ENCODE results near the gene AP3D1.
"Not testable (repeated sequence)": the region's sequence is repeated elsewhere in the genome, so short reads cannot be mapped to it uniquely, and the experiment has no call there.

AP3D1 gene

GRCh38 chr19:2149980-2150793, 1.2 kb downstream of the AP3D1 start:
- no peak for DNase-seq

DNA sequence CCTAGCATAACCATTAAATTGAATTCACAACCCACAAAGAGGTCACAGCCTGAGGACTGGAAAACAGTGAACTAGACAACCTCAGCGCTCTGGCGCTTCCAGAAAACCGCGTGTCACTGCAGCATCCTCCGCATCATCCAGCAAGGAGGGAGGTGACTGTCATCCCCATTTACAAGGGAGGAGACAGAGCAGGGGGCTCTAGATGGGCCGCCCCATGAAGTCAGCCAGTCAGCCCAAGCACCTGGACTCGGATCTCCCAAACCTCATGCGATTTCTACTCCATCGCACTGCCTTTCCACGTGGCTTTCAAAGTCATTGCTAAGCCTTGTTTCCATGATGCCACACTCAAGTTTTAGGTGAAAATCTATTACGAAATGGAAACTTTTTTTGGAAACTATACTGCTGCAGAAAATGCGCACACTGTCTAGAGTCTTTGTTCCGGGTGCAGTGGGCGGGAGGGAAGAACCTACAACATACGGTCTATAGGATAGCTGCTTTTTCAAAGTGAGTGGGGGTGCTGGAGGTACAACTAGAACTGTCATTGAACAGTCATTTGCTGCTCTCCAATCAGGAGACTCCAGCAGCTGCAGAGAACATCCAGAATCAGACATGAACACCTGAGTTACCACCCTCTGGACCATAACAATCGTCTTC, 2.8 kb downstream of the AP3D1 start:
- DNase-seq, result no peak

DNA sequence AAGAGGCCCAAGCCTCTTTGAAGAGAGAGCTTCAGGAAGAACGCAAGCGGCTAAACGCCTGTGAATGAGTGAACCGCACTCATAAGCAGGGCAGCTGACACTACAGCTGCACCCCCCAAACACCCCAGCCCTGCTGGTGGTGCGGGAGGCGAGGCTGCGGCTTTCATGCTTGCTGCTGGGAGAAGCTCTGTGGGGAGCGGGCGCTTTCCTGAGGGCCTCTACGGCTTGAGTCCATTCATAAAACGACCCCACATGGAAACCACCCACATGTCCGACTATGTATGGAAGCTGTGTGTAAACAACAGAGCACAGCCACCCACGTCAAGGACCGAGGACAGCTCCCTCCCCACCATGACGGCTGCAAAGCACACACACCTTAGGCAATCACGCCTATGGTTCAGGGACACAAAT, 5.5 kb downstream of the AP3D1 start:
- DNase-seq, result no peak

DNA sequence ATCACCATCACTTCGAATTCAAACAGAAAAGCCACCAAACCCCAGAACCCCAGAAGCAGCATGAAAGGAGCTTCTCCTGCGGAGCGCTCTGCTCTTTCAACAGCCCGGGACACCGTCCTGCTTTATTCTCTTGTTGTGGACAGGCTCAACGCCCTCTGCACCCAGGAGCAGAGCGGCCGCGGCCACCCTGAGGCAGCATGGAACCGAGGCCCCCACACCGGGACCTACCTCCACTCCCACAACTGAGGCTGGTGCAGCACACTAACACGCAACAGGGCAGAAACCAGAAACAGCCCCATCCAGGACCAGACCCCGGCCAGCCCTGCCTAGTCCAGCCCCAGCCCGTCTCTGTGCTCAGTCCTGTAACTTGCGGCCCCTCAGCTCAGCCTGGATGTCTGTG, 7.2 kb downstream of the AP3D1 start:
- no peak for DNase-seq

- DNase-seq, result no peak
These were observed 9.1 kb downstream of the AP3D1 start for GRCh38 chr19:2142173-2142829.

- DNase-seq, result no peak
These were observed 11.2 kb downstream of the AP3D1 start for GRCh38 chr19:2140138-2140569.

DNA sequence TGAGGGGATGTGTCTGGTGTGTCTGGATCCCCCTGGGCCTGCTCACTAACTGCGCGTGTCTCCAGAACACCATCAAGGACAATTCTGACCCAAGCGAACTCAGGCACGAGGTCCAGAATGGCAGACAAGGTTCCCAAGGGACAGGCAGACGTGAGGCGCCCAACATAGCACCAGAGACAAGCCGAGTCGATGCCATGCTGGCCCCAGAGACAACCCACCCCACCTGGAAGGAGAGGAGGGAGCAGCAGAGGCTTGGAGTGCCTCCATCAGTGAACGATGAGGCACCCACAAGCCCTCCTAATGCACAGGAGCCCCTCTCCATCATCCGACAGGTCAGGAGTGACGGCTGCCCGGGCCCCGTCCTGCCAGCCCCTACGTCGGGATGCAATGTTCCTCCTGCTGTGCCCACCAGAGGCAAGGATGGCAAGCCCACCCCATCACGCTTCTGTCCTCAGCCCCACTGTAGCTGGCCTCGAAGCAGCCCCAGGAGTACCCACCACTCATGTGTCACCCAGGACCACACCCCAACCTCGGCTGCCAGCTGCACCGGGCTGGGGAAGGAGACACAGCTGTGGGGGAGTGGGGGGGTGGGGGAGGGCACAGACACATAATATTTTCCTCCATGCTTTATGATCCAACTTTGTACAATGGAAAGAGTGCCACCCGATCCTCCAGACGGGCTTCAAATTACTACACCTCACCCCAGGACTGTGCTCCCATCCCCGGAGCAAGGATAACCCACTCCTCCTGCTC, 11.8 kb downstream of the AP3D1 start:
- no peak for DNase-seq

DNA sequence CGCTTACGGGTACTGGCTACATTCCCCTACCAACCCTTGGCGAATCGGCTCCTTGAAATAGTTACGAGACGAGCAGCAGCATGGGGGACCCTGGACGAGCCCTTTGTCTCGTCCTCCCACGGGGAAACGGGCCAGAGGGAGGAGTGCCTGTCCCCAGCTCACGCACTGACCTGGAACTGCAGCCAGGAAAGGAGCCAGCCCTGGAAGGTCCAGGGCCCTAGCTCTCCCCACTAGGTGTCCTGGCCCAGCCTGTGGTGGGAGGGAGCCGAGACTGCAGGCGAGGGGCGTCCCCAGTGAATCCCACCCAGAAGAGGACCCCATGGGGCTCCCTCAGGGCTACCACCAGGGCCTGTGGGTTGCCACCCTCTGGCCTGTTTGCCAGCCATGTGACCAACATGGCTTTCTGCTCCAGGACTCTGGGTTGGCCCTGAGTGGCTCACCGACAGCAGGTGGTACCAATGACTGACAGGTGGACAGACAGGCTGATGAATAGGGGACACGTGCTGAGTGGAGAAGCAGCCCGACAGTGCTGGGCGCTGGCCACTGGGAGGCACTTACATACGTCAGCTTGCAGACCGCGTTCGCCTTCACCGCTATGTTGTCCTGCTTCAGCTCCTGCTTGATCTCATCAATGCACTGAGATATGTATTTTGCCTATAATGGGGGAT, 13.2 kb downstream of the AP3D1 start:
- no peak for DNase-seq

DNA sequence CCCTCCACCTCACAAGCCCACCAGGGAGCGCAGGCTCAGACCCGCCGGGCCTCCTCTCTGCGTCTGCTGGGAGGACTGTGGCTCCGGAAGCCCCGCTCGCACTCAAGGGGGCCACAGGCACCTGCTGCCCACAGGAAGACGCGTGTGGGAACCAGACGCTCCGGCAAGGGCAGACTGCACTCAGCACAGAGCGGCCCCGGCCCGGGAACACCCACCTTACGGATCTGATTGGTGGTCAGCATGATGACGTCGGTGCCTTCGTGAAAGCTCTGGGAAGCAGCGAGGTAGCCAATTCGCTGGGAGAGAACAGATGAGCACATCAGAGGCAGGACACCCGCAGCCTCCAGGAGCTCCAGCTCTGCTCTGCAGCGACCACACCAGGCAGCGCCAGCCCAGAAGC, 14.6 kb downstream of the AP3D1 start:
- no peak for DNase-seq

DNA sequence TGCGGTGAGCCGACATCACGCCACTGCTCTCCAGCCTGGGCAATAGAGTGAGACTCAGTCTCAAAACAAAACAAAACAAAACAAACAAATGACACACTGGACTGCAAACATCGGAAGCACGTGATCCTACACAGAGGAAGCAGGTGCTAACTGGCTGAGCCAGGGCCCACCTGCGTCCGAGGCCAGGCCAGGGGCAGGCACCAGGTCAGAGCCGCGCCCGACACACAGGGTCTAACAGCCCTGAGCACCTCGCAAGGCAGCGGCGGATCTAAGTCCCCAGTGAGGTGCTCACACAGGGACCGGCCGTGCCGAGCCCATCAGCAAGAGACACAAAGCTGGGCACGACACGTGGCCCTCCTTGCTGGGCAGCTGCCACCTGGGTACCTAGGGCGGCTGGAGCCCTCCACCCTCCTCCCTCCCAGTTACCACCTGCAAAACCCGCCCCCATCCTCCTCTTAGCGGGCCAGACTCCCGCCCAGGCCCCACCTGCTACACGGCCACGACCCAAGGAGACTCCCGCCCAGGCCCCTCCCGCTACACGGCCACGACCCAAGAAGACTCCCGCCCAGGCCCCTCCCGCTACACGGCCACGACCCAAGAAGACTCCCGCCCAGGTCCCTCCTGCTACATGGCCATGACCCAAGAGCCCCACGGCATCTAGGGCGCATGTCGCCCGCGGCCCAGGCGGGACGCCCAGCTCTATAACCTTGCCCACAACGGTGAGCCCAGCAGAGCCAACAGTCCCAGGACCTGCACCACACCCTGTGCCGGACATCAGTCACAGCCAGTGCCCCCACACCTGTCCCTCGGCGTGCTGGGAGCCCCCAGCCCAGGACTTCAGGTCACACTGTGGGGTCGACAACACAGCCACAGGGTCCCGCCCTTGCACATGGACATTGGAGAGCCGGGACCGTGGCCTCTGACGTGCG, 15.6 kb downstream of the AP3D1 start:
- DNase-seq, result no peak

GRCh38 chr19:2132731-2133490, 18.5 kb downstream of the AP3D1 start:
- no peak for DNase-seq

DNA sequence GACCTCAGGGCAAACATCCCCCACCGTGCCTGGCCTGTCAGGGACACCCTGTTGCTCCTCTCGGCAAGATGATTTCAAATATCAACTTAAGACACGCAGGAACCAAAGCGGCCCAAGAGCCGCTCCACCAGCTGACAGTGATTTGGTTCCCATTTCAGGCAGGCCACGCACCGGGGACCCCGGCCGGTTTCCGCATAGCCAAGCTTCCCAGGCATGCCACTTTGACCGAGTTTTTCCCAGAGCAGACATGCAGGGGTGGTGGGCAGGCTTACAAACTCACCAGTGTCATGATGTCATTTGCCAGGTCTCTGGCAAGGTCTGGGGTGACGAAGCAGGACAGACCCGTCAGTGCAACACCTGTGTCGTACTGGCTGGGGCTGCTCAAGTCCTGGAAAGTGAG, 19.2 kb downstream of the AP3D1 start:
- DNase-seq, result no peak

DNA sequence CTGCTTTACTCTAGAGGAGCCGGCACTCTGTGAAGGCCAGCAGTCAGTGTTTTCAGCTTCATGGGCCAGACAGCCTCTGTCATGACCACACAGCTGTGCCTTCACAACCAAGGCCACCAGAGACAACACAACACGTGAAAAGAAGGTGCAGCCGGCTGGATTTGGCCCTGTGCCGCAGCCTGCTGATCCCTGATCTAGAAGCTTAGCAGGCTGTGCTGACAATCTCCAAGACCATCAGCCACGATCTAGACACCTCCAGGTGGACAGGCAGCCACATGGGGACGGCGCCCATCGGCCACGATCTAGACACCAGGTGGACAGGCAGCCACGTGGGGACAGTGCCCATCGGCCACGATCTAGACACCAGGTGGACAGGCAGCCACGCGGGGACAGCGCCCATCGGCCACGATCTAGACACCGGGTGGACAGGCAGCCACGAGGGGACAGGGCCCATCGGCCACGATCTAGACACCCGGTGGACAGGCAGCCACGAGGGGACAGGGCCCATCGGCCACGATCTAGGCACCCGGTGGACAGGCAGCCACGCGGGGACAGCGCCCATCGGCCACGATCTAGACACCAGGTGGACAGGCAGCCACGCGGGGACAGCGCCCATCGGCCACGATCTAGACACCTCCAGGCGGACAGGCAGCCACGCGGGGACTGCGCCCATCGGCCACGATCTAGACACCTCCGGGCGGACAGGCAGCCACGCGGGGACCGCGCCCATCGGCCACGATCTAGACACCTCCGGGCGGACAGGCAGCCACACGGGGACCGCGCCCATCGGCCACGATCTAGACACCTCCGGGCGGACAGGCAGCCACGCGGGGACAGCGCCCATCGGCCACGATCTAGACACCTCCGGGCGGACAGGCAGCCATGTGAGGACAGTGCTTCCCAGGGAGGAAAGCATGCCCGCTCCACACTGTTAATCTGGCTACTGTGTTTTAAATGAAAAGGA, 20.1 kb downstream of the AP3D1 start:
- not testable (repeated sequence) for DNase-seq

DNA sequence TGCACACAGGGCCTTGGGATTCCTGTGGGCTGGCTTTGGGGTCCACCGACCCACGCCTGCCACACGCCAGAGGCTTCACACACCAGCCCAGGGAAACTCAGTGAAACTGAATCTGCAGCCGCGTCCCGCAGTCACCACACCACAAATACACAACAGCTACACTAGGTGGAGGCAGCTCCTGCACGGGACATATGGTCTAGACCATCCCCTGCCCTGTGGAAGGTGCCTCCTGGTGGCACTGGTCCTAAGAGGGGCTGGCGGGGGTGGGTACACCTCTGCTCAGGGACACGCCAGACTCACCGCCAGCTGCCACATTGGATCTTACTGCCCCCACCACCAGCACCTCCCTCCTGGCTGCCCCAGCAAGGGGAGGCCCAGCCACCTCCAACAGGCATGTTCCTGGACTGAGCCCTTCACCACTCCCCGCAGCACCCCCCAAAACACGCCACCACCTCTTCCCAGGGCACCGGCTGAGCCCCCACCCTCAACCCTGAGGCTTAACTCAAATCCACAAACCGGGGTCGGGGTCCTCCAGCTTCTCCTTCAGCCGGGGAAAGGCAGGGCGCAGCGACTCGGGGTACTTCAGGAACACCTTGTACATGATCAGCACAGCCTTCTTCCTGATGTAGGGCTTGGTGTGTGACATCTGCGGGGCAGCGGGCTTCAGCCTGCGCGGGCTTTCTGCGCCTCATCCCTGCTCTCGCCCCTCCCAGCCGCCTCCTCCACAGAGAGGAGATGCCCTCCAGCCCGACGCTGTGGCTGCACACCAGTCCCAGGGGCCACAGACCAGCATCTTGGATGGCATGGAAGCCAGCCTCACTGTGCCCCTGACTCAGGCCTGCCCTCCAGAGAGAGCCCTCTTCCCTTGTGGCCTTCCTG, 21.2 kb downstream of the AP3D1 start:
- no peak for DNase-seq

DNA sequence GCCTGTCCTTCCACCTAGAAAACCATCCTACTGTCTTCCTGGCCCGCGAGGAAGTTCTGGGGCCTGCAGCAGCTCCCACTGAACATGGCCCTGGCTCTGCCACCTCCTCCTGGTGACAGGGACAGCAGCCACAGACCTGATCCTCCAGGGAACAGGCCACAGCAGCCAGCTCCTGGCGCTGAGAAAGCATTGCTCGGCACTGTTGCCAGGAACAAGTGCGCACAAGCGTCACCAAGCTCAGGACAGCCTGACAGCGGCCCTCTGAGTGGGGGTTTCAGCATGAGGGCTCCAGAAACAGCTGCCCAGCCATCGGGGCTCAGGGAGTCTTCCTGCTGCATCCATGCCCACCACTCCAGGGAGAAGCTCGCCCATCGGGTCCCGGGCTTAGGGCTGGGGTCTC, 21.9 kb downstream of the AP3D1 start:
- no peak for DNase-seq

- no peak for DNase-seq
These were observed 22.3 kb downstream of the AP3D1 start for GRCh38 chr19:2129022-2129421.

DNA sequence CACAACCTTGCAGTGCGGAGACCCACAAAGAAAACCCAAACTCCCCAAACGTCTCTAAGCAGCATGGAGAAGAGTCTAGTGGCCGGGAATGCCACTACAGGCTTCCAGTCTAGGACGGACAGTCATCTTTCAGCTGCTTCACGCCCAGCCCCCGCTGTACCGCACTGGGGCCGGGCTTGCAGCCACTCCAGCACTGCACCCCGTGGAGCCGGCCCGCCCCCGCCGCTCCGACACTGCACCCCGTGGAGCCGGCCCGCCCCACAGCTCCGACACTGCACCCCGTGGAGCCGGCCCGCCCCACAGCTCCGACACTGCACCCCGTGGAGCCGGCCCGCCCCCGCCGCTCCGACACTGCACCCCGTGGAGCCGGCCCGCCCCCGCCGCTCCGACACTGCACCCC, 23.1 kb downstream of the AP3D1 start:
- DNase-seq, result not testable (repeated sequence)

DNA sequence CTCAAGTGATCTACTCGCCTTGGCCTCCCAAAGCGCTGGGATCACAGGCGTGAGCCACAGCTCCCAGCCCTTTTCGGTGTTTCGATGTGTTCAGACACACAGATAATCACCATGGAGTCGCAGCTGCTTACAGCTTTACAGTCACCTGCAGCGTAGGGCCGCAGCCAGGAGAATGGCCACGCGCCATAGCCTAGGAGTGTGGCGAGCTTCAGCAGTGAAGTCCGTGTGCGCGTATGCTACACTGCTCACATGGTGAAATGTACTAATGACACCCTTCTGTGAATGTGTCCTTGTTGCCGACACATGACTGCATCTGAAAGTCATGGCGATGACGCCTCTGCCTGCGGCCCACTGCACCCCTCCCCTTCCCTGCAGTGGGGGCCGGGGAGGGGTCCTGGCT, 23.6 kb downstream of the AP3D1 start:
- DNase-seq, result no peak
